ENCODE data around the gene KLHL17.
"Not testable (repeated sequence)": the region's sequence is repeated elsewhere in the genome, so short reads cannot be mapped to it uniquely, and the experiment has no call there.

Gene KLHL17

GRCh38 chr1:942864-943533 is 17.4 kb upstream of the KLHL17 start:
- H3K4me3 ChIP-seq (ENCODE audit: low read length) = no peak overlapping the region
- no peak for DNase-seq (ENCODE audit: low read depth)
- TF ChIP-seq CTCF (IDR thresholded peaks at IDR 0.05; ENCODE audit: insufficient read depth, low read depth, low read length, missing control alignments) = no peak

DNA sequence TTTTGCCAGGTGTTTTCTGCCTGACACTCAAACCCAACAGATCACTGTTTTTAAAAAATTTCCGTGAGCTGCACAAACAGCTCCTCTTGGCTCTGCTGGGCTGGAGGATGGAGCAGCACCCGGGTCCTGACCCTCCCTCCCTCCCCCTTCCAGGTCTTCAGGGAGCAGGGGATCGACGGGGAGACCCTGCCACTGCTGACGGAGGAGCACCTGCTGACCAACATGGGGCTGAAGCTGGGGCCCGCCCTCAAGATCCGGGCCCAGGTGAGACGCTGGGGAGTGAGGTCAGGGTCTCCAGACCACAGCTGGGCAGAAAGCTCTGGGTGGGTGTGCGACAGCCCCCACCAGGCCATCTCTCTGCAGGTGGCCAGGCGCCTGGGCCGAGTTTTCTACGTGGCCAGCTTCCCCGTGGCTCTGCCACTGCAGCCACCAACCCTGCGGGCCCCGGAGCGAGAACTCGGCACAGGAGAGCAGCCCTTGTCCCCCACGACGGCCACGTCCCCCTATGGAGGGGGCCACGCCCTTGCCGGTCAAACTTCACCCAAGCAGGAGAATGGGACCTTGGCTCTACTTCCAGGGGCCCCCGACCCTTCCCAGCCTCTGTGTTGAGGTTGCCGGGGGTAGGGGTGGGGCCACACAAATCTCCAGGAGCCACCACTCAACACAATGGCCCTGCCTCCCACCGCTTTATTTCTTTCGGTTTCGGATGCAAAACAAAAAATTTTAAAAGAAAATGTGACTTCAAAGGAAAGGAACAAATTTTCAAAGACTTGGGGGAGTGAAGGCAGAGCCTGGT is 16.6 kb upstream of the KLHL17 start:
- no peak overlapping the region for H3K4me3 ChIP-seq (ENCODE audit: low read length)
- no peak for TF ChIP-seq CTCF (IDR thresholded peaks at IDR 0.05; ENCODE audit: insufficient read depth, low read depth, low read length, missing control alignments)
- DNase-seq (ENCODE audit: low read depth) = no peak

- no peak for DNase-seq (ENCODE audit: low read depth)
- H3K4me3 ChIP-seq (ENCODE audit: low read length) = no peak overlapping the region
- no peak for TF ChIP-seq CTCF (IDR thresholded peaks at IDR 0.05; ENCODE audit: insufficient read depth, low read depth, low read length, missing control alignments)
Observed at GRCh38 chr1:944341-945325, 15.8 kb upstream of the KLHL17 start.

DNA sequence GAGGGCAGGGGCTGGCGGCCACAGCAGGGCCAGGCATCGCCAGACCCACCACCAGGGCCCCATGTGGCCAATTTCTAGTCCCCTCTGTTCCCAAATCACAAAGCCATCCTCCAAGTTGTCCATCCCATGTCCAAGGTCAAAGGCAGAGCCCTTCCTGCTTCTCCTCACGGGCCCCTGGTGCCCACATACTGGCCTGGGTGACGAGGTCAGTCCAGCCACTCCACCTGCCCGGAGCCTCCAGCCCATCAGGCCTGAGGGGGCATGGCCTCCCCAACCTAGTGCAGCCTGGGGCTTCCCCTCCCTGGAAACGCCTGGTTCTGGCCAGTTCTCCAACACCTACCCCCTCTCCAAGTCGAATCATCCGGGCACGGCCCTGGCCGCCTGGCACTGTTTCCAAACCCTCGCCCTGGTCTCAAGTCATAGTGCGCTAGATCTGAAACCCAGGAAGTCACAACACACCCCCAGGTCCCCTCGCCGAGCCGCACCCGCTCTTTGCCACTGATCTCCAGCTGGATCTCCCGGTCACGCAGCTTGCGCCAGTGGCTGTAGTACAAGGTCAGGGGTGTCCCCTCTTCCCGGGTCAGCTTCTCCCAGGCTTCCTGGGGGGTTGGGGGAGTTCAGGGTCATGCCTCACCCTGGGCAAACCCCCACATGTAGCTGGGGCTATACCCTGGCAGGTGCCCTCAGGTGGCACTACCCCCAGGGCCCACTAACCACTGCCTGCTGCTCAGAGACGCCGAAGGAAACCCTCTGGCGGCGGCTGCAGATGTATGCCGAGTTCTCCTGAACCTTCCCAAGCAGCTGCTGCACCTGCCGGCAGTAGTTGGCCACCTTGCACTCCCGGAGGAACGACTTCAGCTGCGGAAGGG is 14.5 kb upstream of the KLHL17 start:
- H3K4me3 ChIP-seq (ENCODE audit: low read length) = no peak overlapping the region
- no peak for DNase-seq (ENCODE audit: low read depth)
- TF ChIP-seq CTCF (IDR thresholded peaks at IDR 0.05; ENCODE audit: insufficient read depth, low read depth, low read length, missing control alignments) = no peak

GRCh38 chr1:946811-947210 is 13.6 kb upstream of the KLHL17 start:
- DNase-seq (ENCODE audit: low read depth); H3K4me3 ChIP-seq (ENCODE audit: low read length): not testable (repeated sequence)

DNA sequence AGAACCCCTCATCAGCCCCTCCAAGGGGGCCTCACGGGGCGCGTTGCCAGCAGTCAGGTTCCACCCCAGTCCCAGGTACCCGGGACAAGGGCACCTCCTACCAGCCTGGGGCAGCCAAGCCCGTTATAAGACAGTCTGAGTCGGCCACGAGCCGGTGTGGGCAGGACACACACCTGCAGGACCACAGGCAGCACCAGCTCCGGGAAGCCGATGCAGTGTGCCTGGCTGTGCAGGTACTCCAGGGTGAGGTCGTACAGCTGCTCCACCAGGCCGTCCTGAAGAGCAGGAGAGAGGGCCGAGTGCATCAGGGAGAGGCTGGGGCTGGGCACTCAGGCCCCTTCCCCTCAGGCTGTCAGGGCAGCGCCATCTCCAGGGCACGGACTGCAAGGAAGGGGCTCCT is 12.4 kb upstream of the KLHL17 start:
- TF ChIP-seq CTCF (IDR thresholded peaks at IDR 0.05; ENCODE audit: insufficient read depth, low read depth, low read length, missing control alignments) = no peak
- no peak for DNase-seq (ENCODE audit: low read depth)
- no peak overlapping the region for H3K4me3 ChIP-seq (ENCODE audit: low read length)
